ENCODE measurements around the gene TFAP2A. TPM values are rescaled to one million over a fixed set of nuclear protein-coding genes. Genes with fewer than 3 reads are reported as not detected.

TFAP2A gene
- total RNA-seq, 1 donor from 2014 or later = 0.45 TPM

GRCh38 chr6:10402648-10403311 lies 12.1 kb downstream of the TFAP2A start:
- no peak for DNase-seq (ENCODE audit: low spot score)
- ATAC-seq = no peak

GRCh38 chr6:10401632-10402223 lies 13.1 kb downstream of the TFAP2A start:
- ATAC-seq (no peak), DNase-seq (ENCODE audit: low spot score) (no peak)

GRCh38 chr6:10401004-10401536 lies 13.8 kb downstream of the TFAP2A start:
- DNase-seq (ENCODE audit: low spot score) = no peak

GRCh38 chr6:10400330-10400729 lies 14.5 kb downstream of the TFAP2A start:
- DNase-seq (ENCODE audit: low spot score) = no peak
- no peak for ATAC-seq

More at GRCh38 chr6:10401004-10401536, 13.8 kb downstream of the TFAP2A start:
- no peak for ATAC-seq

GRCh38 chr6:10399451-10399850 lies 15.4 kb downstream of the TFAP2A start:
- DNase-seq (ENCODE audit: low spot score) (no peak), ATAC-seq (no peak)

GRCh38 chr6:10398446-10399218 lies 16.2 kb downstream of the TFAP2A start:
- ATAC-seq = no peak
- no peak for DNase-seq (ENCODE audit: low spot score)

GRCh38 chr6:10397756-10398445 lies 17.0 kb downstream of the TFAP2A start:
- ATAC-seq (no peak), DNase-seq (ENCODE audit: low spot score) (no peak)

GRCh38 chr6:10396785-10397184 lies 18.1 kb downstream of the TFAP2A start:
- no peak for ATAC-seq

GRCh38 chr6:10395704-10396546 lies 18.9 kb downstream of the TFAP2A start:
- DNase-seq (ENCODE audit: low spot score) (no peak), ATAC-seq (no peak)

More at GRCh38 chr6:10396785-10397184, 18.1 kb downstream of the TFAP2A start:
- DNase-seq (ENCODE audit: low spot score) = no peak

GRCh38 chr6:10395171-10395703 lies 19.6 kb downstream of the TFAP2A start:
- DNase-seq (ENCODE audit: low spot score) = no peak
- no peak for ATAC-seq

GRCh38 chr6:10393544-10394225 lies 21.2 kb downstream of the TFAP2A start:
- DNase-seq (ENCODE audit: low spot score) (no peak), ATAC-seq (no peak)

GRCh38 chr6:10391799-10392198 lies 23.1 kb downstream of the TFAP2A start:
- ATAC-seq (no peak), DNase-seq (ENCODE audit: low spot score) (no peak)

- ATAC-seq (no peak), DNase-seq (ENCODE audit: low spot score) (no peak)
These were observed 23.6 kb downstream of the TFAP2A start for GRCh38 chr6:10391299-10391630.

- ATAC-seq (no peak), DNase-seq (ENCODE audit: low spot score) (no peak)
These were observed 24.2 kb downstream of the TFAP2A start for GRCh38 chr6:10390495-10391298.

- DNase-seq (ENCODE audit: low spot score) (no peak), ATAC-seq (no peak)
These were observed 25.0 kb downstream of the TFAP2A start for GRCh38 chr6:10389739-10390494.

GRCh38 chr6:10386756-10387654 lies 27.9 kb downstream of the TFAP2A start:
- ATAC-seq (no peak), DNase-seq (ENCODE audit: low spot score) (no peak)

- DNase-seq (ENCODE audit: low spot score) (no peak), ATAC-seq (no peak)
These were observed 28.7 kb downstream of the TFAP2A start for GRCh38 chr6:10386220-10386619.

Measured in left lobe of liver (tissue), 2 donors.